LNCaP clone FGC (cell line): ENCODE results near the gene ZNF276.
"Not testable (repeated sequence)": the region's sequence is repeated elsewhere in the genome, so short reads cannot be mapped to it uniquely, and the experiment has no call there.

ENCODE experiments used
- DNase-seq: peaks from one replicate; pipeline ENCODE4 v3.0.0-alpha.2; 2011; ENCODE audit warnings: low read depth
- H3K4me3 ChIP-seq: 2 replicates; pipeline ENCODE4 v1.5.1; 2011; ENCODE audit warnings: mild to moderate bottlenecking, low read depth, low read length, control low read depth
- TF ChIP-seq, protein P1 (sequence below): IDR thresholded peaks from 2 replicates; pipeline ENCODE4 v1.5.1; 2012; ENCODE audit warnings: mild to moderate bottlenecking; ENCODE audit not compliant: control insufficient read depth, insufficient read depth; ENCODE audit errors: extremely low read depth

ZNF276 gene, protein sequence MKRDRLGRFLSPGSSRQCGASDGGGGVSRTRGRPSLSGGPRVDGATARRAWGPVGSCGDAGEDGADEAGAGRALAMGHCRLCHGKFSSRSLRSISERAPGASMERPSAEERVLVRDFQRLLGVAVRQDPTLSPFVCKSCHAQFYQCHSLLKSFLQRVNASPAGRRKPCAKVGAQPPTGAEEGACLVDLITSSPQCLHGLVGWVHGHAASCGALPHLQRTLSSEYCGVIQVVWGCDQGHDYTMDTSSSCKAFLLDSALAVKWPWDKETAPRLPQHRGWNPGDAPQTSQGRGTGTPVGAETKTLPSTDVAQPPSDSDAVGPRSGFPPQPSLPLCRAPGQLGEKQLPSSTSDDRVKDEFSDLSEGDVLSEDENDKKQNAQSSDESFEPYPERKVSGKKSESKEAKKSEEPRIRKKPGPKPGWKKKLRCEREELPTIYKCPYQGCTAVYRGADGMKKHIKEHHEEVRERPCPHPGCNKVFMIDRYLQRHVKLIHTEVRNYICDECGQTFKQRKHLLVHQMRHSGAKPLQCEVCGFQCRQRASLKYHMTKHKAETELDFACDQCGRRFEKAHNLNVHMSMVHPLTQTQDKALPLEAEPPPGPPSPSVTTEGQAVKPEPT

DNA sequence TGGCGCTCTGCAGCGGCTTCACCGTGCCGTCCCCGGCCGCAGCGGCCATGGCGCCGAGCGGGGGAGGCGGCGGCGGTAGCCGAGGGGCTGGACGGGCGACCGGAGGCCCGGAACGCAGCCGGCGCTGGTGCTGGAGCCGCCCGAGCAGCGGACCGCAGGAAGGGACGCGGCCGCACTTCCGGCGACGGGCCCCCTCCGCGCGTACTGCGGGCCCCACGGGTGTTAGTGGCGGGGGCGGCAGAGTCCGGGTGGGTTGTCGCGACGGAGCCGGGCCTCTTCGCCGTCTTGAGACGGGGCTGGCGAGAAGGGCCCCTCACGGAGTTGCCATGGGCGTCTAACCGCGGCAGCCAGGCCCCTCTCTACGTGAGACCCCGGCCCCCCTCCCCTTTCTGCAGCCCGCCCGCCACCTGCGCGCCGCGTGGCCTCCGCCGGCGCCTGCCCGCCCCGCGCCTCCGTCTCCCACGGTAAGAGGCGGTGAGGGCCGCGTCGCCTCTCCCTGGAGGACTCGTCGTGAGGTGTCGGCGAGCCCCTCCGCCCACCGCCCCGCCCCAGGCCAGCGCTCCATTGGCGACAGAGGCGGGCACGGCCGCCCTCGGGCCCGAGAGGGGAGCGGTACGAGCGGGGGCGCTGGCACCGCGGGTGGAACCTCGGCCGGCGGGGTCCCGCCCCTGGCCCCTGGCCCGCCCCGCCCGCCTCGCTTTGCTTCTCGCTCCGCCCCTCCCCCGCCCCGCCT is at the start of gene ZNF276, which contains the start of gene VPS9D1:
ZNF276 (plus strand) TSS at position 725 of the 733 bp plus-strand sequence. CDS start 104 bp downstream, outside the sequence.
VPS9D1 (minus strand) TSS at position 86 of the 733 bp plus-strand sequence; CDS start at position 49, 37 bp downstream.
- H3K4me3 ChIP-seq = peak within 1 kb of the TSS; percentile 66
- no peak for DNase-seq
- TF ChIP-seq, protein P1, sequence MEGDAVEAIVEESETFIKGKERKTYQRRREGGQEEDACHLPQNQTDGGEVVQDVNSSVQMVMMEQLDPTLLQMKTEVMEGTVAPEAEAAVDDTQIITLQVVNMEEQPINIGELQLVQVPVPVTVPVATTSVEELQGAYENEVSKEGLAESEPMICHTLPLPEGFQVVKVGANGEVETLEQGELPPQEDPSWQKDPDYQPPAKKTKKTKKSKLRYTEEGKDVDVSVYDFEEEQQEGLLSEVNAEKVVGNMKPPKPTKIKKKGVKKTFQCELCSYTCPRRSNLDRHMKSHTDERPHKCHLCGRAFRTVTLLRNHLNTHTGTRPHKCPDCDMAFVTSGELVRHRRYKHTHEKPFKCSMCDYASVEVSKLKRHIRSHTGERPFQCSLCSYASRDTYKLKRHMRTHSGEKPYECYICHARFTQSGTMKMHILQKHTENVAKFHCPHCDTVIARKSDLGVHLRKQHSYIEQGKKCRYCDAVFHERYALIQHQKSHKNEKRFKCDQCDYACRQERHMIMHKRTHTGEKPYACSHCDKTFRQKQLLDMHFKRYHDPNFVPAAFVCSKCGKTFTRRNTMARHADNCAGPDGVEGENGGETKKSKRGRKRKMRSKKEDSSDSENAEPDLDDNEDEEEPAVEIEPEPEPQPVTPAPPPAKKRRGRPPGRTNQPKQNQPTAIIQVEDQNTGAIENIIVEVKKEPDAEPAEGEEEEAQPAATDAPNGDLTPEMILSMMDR = no peak

DNA sequence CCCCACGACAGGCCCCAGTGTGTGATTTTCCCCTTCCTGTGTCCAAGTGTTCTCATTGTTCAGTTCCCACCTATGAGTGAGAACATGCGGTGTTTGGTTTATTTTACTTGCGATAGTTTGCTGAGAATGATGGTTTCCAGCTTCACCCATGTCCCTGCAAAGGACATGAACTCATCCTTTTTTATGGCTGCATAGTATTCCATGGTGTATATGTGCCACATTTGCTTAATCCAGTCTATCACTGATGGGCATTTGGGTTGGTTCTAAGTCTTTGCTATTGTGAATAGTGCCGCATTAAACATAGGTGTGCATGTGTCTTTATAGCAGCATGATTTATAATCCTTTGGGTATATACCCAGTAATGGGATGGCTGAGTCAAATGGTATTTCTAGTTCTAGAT is 49.8 kb upstream of the ZNF276 start:
- H3K4me3 ChIP-seq = not testable (repeated sequence)

DNA sequence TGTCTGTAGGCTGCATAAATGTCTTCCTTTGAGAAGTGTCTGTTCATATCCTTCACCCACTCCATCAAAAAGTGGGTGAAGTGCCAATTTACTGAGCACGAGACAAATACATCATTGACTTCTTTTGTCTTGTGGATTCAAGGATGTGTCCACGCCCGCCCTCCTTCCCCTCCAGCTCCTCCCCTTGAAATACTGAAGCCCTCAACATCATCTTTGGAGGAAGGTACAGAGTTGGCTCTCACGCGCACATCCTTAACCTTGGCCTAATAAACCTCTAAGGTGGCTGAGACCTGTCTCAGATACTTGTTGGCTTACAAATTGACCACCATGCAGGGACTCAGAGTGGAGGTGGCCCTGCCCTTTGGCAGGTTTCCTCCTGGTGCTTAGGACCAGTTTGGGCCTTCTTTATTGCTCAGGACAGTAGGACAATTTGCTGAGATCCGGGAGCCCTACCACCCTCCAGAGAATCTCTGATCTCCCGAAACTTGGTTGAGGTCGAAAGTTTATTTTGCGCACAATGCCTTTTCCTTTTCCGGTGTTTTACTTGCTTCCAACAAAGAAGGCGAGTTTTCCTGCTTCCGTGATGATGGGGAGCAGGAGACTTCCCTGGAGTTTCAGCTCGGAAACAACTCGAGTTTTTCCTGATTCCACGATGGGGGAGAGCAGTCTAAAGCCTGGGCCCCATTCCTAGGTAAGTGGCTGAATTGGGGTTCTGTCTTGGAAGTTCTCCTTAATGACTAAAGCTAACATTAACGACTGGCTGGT is 49.0 kb upstream of the ZNF276 start:
- no peak for DNase-seq
- TF ChIP-seq, protein P1 = no peak
- no peak overlapping the region for H3K4me3 ChIP-seq

More for the DNA sequence above, 49.8 kb upstream of the ZNF276 start:
- DNase-seq = not testable (repeated sequence)

DNA sequence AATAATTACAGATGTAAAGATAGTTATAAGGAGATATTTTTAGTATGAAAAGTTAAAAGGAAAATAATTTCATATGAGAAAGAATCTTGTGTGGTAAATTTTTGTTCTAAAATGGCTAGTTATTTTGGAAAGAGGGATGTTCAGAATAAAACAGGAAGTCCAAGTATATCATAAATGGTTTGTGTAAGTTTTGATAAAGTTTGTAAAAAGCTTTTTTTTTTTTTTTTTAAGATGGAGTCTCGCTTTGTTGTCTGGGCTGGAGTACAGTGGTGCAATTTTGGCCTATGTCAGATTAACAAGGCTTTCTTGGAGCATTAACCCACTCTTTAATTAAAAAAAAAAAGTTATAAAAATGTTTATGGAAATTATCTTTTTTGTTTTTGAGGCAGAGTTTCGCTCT is 43.1 kb upstream of the ZNF276 start:
- no peak for DNase-seq
- TF ChIP-seq, protein P1 = no peak
- no peak overlapping the region for H3K4me3 ChIP-seq

DNA sequence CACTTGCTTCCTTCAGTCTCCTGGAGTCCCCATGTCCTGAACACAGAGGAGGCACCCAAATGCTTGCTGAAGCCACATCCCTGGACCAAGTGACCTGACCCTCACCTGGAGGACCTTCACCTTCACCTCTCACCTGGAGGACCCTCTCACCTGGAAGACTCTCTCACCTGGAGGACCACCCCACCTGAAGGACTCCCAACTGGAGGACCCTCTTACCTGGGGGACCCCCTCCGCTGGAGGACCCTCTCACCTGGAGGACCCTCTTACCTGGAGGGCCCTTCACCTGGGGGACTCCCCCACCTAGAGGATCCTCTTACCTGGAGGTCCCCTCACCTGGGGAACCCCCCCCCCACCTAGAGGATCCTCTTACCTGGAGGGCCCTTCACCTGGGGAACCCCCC is 35.4 kb upstream of the ZNF276 start:
- no peak overlapping the region; the same call in none of the 2 replicates for H3K4me3 ChIP-seq
- DNase-seq = no peak
- TF ChIP-seq, protein P1 = no peak

DNA sequence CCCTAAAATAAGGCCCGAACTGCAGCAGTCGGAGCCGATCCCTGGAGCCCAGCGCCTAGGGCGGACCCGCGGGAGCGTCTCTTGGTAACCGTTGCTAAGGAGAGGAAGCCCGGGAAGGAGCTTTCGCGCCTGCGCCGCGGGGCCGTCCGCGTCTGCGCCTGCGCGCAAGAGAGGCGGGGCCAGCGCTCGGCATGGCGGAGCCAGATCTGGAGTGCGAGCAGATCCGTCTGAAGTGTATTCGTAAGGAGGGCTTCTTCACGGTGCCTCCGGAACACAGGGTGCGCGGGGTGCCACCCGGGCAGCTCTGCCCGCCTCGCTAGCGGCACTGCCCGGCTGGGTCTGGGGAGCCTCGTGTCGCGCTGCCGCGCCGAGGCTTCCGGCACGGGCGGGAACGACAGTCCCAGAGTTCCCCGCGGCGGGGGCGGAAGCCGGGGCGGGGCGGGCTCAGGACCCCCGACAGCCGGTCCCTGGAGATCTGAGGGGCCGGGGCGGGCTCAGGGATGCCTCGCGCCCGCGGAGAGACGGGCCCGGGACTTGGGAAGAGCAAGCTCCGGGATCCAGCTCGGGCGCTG is 34.7 kb upstream of the ZNF276 start, which contains the start of gene CDK10:
CDK10 (plus strand) TSS at position 170 of the 572 bp plus-strand sequence; CDS start at position 192, 22 bp downstream.
- peak within 1 kb of the TSS; percentile 85 for H3K4me3 ChIP-seq
- TF ChIP-seq, protein P1 = no peak
- DNase-seq = peak; percentile 50
